HG03025 (cell line): ENCODE data around the gene HDAC11.
"Not testable (repeated sequence)": the region's sequence is repeated elsewhere in the genome, so short reads cannot be mapped to it uniquely, and the experiment has no call there.

Experiments
- ATAC-seq: cut with Tn5 transposase; IDR thresholded peaks from one replicate; pipeline ENCODE4 v1.9.1; 2021; ENCODE audit warnings: mild to moderate bottlenecking, moderate library complexity; ENCODE audit not compliant: unreplicated experiment, low FRiP score

Gene HDAC11

GRCh38 chr3:13491206-13491974 is 11.3 kb downstream of the HDAC11 start:
- ATAC-seq, result no peak

DNA sequence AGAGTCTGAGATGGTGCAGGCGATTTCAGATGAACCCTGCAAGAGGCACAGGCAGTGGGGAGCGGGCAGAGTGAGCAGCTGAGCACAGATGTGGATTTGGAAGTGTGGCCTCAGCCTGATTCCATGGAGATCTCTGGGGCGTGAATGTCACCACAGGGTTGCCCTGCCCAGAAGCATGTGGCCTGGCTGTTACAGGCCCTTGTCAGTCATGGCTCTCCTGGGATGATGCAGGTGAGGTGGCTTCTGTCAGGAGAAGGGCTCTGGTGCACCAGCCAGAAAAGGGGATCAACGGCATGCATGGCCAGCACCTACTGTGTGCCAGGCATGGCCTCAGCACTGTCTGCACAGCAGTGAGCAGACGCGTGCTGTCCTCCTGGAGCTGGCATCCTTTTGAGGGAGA is 11.9 kb downstream of the HDAC11 start:
- ATAC-seq, result no peak

DNA sequence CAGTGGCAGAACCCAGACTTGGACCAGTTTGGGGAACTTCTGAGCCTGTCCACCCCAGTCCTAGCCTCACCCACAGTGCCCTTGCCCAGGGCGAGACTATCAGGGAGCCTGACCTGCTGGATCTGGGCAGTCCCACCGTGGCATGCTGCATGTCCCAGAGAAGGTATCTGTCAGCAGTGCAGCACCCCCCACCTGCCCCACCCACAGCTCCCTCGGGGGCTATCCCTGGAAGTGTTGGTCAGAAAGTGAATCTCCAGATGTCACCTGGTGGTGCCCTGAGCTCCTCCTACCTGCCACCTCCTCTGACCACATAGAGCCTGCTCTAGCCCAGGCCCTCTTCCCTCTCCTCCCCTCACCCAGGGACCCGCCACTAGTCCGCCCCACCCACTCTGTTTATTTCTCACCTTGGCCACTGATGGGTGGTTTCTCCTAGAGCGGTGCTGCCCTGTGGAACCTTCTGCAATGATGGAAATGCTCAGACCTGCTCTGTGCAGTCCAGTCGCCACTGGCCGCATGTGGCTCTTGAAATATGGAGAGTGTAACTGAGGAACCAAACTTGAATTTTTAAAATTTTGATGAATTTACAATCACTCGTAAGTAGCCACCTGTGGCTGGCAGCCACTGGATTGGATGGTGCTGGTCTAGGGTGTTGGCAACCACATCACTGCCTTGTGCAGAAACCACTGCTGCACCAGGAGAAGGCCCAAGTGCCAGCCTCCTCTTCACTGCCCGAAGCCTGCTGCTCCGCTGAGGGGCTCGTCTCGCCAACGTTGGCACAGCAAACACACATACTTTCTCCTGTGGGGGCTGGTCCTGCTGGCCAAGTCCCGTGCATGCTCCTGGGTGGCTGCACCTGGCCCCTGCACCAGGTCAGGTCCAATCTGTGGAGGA is 13.1 kb downstream of the HDAC11 start:
- ATAC-seq, result no peak

- no peak for ATAC-seq
These were observed 13.8 kb downstream of the HDAC11 start for GRCh38 chr3:13493867-13494441.

- no peak for ATAC-seq
These were observed 14.6 kb downstream of the HDAC11 start for GRCh38 chr3:13494463-13495350.

GRCh38 chr3:13495351-13495813 is 15.3 kb downstream of the HDAC11 start:
- ATAC-seq, result no peak

- peak; percentile 73 for ATAC-seq
These were observed 16.0 kb downstream of the HDAC11 start for GRCh38 chr3:13495921-13496723.

DNA sequence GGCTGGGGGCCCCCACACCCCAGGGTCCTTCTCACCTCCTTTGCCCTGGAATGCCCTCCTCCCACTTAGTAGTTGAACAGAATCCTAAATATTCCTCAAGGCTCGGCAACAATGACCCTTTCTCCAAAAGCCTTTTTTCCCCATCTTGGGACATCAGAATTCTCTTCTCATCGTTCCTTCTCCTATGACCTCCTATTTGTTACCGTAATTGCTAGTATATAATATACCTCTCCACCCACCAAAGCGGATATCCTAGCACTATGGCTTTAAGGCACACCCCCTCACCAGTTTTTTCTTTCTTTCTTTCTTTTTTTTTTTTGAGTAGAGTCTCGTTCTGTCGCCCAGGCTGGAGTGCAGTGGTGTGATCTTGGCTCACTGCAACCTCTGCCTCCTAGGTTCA is 16.8 kb downstream of the HDAC11 start:
- ATAC-seq, result no peak

DNA sequence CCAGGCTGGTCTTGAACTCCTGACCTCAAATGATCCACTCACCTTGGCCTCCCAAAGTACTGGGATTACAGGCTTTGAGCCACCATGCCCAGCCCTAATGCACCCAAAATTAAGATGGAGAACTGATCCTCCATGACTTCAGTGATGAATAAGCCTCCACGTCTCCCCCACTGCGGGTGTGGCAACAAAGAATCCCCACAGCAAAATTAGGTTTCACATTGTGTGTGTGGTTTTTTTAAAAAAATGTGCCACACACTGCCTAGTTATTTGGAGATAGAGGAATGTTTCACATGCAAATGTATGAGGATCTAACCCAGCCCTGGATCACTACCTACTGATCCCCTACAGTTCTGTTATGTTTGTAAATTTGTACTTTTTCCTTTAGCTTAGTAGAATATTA is 17.3 kb downstream of the HDAC11 start:
- ATAC-seq, result no peak

DNA sequence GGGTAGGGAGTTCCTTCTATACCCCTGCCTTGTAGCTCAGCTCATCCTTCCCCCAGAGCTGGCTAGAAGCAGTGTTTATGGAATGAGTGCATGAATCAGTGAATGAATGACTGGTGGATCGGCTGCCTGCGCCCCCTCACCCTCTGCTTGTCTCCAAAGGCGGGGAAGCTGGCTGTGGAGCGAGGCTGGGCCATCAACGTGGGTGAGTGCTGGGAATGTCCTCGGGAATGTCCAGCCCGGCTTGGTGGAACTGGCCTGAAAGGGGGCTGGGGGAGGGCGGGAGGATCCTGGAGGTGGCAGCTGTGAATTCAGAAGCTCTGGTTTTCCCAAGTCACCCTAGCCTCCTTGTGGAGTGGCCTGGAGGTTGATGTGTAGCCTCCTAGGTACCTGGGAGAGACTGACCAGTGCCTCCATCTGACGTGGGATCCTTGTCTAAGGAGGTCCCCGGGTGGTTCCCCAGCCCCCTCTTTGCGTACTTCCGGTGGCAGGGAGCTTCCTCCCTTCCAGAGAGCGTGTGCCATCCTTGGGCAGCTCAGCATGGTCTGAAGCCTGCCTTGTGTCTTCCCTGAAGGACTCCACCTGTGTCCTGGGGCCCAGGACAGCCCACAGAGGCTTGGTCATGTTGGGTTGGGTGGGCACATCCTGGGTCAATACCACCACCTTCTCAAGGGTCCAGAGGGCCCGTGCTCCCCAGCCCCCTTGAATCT is 18.4 kb downstream of the HDAC11 start:
- no peak for ATAC-seq

DNA sequence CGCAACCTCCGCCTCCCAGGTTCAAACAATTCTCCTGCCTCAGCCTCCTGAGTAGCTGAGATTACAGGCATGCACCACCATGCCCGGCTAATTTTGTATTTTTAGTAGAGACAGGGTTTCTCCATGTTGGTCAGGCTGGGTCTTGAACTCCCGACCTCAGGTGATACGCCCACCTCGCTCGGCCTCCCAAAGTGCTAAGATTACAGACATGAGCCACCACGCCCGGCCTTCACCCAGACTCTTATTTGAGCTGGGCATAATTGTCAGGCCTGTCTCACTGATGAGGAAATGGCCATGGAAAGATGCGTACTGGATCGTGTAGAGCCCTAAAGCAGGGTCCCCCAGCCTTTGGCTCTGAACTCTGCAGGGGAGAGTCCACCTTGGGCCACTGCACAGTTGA is 19.1 kb downstream of the HDAC11 start:
- not testable (repeated sequence) for ATAC-seq

DNA sequence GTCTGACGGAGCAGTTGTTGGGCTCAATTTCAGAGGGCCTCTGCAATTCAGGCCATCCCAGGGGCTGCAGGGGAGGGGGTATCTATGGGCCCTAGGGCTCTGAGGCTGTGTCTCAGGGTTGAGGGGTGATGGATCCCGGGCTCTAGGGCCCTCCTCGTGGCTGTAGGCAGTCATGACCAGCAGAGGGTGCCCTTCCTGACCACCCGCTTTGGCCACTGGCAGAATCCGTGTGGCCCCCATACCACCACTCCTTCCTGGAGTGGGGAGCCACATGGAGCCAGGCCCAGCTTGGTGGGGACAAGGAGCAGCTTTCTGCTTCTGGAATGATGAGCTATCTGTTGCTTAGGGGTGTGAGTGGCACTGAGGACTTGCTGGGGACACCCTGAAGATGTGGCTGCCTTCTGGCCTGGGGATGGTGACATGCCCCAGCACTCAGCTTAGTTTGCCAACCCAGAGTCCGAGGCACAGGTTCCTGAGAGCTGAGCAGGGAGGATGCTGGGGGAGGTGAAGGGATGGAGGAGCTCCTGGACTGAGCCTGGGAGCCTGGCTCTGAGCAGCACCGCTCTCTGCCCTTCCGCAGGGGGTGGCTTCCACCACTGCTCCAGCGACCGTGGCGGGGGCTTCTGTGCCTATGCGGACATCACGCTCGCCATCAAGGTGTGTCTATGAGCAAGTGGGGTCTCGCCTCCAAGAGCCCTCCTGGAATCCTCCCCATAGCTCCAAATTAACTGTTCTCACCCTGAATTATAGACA is 20.2 kb downstream of the HDAC11 start:
- ATAC-seq, result no peak

DNA sequence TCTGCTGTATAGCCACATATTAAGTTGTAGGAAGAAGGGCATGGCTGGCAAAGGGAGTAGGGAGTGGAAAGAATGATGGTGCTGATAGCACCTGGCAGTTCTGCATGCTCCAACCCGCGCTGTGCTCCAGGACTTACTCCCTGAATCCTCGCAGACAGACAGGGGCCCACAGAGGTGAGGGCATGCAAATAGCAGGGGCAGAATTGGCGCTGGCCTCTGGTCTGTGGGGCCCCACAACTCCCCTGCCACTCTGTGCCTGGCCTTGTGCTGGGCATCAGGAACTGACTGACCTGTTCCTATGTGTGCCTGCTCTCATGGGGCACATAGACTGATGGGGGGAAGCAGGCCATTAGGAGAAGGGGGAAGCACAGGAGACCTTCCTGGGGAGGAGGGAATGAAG is 20.9 kb downstream of the HDAC11 start:
- ATAC-seq, result no peak

GRCh38 chr3:13501521-13501920 is 21.4 kb downstream of the HDAC11 start:
- ATAC-seq, result no peak

DNA sequence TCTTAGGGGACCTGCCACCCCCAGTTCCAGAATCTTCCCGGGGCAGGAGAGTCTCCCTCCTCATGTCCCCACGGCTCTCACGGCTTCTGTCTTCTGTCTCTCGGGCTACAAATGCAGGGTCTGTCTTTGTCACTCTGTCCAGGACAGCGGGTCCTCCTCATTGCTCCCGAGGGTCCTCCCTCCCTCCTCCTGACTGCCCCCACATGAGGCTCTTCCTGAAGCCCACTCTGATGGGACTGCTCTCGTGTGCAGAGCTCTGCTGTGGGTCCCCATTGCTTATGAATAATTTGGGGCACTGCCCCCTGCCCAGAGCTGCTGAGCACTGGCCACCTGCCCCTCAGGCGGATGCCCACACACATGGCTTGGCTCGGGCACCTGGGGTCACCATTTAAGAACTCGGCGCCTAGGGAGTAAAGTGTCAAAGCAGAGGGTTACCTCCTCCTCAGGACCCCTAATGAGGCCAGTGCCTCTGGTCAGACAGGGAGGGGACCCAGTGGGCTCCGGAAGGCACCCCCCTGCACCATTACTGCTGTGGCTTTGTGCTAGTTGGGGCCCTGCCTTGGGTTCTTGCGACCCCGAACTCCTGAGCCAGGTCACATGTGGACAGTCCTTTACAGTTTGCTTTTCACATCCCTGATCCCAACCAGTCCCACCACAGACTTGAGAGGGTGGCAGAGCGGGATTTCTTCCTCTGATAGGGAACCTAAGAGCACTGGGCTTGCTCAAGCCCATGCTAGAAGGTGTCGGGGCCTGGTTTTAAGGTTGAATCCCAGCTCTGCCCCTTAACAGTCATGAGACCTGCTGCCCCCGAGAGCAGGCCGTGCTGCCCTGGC is 22.1 kb downstream of the HDAC11 start:
- ATAC-seq, result no peak

DNA sequence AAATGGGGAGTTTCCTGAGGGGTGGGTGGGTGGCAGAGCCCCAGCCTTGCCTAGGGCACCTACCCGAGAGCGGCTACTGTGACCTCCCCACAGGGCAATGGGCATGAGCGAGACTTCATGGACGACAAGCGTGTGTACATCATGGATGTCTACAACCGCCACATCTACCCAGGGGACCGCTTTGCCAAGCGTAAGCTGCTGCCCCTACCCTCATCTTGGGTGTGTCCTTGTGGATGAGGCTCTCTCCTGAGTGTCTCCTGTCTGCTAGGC is 22.6 kb downstream of the HDAC11 start:
- ATAC-seq, result no peak

- no peak for ATAC-seq
These were observed 24.2 kb downstream of the HDAC11 start for GRCh38 chr3:13504161-13504831.
